GM18498 (cell line): ENCODE data around the gene NPTXR.

Experiments used
- ATAC-seq: cut with Tn5 transposase; IDR thresholded peaks from one replicate; pipeline ENCODE4 v1.9.1; 2021; ENCODE audit warnings: mild to moderate bottlenecking, moderate library complexity; ENCODE audit not compliant: unreplicated experiment

Gene NPTXR

DNA sequence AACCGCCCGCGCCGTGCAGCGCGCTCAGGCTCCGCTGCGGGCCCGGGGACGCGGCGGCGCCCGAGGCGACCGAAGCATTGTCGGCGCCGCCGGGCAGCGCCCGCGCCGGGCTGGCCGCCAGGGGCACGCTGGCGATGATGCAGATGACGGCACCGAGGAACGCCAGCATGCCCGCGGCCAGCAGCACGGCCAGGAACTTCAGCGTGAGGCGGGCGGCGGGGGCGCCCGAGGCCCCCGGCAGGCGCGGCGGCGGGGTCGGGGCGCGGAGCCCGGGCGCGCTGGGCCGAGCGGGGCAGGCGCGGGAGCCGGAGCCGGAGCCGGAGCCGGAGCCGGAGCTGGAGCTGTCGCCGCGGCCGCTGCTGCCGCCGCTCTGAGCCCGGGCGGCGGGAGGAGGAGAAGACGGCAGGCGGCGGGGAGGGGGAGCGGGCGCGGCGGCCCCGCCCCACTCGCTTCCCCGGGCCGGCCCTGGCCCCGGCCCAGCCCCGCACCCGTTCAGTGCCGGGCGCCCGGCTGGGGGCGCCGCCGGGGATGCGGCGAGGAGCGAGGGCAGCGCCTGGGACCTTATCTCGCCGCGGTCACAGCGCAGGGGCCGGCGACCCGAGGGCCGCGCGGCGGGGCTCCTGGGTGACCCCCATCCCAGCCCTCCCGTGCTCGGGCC is at the start of gene NPTXR:
Gene NPTXR, minus strand, starts transcription at position 372 of the 658 bp plus-strand sequence.
- no peak for ATAC-seq

DNA sequence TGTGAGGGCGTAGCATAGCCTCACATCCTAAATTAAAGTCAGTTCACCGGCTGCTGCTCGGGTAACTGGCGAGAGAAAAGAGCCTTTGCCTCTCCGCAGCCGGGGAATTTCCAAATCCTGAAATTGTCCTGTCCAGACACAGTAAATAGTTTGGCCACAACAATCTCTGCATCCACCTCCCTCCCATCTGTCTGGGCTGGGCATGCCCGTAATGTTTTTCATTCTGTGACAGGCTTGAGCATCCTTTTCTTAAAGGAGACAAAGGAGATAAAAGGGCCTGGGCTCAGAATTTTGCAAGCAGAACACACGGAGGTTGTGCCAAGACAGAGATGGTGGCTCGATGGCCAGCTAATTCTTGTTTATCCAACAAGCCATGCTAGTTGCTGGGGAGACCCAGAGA is 47.4 kb upstream of the NPTXR start:
- ATAC-seq: no peak

DNA sequence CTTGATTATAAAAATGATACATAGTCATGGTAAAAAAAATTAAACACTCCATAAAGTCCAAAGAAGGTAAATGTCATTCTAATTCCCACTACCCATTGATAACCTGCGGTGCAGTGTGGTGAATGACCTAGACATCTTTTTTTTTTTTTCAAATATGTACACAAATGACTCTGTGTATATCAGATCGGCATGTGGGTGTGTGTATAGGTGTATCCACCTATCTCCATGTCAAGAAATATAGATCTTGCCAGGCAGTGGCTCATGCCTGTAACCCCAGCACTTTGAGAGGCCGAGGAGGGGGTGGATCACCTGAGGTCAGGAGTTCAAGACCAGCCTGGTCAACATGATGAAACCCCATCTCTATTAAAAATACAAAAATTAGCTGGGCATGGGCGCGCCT is 46.5 kb upstream of the NPTXR start:
- no peak for ATAC-seq

DNA sequence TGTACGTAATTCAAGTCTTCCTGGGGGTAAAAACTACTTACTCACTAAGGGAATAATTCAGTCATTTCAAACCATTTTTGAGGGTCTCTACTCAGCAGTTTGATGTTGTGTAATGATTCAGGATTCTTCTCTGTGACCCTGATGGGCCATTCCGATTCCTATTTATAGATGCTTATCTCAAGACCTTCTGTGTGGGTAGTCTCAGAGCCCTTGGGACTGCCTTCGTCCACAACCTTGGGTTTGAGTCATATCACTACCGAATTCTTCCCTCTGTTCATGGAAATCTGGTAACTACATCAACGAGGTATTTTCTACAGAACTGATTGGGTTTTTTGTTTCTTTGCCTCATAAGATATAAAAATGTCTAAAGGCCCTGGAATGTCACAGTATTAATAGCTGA is 42.5 kb upstream of the NPTXR start:
- ATAC-seq: no peak

DNA sequence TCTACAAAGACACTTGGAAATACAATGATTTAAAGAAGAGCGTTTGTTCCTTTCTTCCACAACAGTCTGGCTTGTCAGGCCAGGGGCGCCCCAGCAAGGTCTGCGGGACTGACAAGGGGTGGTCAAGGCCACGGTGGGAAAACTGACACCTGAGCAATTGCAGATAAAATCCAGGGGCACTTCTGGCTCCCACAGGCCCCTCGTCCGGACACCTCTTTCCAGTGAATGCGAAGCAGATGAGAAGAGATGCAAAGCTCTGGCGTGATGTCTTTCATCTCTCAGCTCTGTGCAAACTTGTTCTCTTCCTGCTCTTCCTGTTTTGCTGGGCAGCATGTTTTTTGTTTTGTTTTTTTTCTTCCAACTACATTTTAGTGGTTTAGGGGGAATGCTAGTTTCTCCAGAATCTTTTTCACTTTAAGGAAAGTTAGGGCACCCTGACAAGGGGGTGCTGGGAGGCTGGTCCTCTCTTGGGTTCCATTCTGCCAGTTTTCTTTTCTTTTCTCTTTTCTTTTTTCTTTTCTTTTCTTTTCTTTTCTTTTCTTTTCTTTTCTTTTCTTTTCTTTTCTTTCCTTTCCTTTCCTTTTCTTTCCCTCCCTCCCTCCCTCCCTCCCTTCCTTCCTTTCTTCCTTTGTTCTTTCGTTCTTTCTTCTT is 39.3 kb upstream of the NPTXR start:
- no peak for ATAC-seq

DNA sequence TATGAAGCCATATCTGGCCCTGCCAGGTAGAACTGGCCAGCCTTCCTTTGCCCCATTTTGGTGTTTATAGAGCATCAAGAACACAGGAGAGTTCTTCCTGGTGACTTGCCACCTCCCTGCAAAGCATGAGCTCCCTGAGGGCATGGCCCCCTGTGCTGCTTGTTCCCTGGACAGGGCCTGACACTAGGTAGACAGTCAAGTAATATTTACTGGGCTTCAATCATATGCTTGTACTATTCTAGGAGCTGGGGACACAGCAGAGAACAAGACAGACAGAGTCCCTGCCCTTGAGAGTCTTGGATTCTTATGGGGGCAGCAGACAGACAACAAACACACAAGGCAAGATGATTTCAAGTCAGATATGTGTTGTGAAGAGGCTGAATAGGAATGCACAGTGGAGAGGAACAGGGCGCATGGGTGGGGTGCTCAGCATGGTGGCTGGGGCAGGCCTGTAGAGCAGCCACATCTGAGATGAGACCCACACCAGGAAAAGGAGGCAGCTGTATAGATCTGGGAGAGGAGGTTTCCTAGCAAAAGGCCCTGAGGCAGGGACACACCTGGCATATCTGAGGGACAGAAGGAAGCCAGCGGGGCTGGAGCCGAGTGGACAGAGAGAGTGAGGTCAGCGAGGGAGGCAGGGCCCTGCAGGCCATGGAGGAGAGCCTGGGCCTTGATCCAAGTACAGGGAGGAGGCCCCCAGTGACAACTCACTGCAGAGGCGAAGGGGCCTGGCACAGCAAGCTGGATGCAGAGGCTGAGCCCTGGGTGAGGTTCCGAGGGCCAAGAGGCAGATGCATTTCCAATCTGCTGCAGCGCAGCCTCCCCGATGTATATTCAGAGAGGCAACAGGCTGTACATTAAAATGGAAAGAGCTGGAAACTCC is 38.4 kb upstream of the NPTXR start:
- ATAC-seq: no peak

DNA sequence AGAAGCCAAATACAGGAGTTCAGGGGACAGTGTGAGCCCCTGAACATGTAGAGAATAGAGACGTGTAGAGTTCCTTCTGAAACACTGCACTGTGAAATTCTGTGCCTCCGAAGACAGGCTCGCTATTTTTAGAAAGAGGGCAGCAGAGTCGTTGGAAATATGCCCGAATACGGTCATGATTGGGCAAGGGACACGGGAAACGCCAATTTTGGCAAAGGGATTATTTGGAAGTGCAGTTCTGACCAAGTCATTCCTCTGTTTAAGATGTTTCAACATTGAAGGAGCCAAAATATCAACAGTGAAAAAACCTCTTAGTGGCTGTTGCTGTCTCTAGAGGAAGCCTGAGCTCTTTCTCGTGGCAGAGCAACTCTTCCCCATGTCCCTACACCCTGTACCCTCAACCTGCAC is 37.6 kb upstream of the NPTXR start:
- ATAC-seq: no peak

DNA sequence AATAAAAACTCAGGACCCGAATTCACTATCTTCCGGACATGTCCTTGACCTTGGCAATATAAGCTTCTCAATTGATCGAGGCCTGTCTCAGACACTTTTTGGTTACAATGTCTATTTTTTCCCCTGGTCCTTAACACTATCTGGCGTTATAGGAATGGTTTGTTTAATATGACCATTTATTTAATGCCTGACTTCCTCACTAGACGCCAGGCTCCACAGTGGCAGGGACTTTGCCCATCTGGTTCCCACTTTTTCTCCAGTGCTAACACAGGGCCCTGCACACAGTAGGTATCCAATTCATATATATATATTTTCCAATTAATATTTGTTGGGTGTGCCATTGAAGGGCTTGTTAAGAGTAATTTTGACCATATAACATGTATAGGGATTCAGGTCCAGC is 36.1 kb upstream of the NPTXR start:
- ATAC-seq: no peak

DNA sequence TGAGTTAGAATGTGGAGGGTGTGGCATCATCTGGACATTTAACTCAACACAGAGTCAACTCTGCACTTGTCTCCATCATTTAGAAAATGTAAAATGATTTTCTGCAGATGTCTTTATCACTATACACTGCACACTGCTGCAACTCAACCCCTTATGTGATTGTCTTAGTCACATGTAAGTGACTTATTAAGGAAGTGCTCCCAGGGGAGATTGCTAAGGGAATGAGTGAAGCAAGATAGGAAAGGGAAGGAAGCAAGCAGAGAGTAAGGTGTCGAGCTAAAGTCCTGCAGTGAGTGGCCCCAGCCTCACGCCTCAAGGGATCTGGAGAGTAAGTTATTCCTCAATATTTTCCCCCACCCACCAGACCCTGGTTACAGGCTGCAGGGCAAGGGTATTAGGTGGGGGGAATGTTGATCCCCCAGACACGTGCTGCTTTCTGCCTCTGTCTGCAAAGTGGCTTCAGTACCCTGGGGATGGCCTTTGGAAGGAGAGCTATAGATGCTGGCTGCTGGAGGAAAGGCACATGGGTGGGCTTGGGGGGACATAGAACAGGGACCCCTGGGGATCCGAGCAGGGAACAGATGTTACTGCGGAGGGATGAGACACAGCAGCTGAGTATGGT is 35.4 kb upstream of the NPTXR start:
- ATAC-seq: no peak

DNA sequence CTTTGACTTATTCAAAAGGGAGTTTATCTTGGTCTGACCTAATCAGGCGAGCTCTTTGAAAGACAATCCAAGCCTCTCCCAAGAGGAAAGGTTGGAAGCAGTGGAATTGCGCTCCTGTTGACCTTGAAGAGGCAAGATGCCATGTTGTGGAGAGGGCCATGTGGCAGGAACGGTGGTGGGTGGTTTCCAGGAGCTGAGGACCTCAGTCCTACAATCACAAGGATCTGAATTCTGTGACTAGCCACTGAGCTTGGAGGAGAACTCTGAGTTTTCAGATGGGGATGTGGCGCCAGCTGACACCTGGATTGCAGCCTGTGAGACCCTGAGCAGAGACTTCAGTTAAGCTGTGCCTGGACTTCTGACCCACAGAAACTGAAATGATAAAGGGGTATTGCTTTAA is 34.2 kb upstream of the NPTXR start:
- ATAC-seq: no peak

DNA sequence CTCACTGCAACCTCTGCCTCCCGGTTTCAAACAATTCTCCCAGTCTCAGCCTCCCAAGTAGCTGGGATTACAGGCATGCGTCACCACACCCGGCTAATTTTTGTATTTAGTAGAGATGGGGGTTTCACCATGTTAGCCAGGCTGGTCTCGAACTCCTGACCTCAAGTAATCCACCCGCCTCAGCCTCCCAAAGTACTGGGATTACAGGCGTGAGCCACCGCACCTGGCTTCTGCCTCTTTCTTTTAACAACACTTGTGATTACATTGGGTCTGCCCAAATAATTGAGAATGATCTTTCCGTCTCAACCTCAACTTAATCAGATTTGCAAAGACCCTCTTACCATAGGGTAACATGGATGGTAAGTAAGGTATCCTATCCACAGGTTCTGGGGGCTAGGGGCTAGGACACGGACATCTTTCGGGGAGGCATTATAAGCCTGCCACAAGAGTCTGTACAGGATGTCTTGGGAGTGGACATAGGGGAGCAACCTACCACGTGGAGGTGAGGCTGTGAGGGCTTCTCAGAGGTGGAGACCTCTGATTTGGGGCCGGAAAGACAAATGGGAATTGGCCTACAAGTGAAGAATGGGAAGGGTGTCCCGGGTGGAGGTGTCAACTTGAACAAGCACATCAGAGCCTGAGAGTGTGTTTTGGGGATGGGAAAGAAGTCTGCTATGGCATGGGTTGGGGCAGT is 30.8 kb upstream of the NPTXR start:
- ATAC-seq: no peak

DNA sequence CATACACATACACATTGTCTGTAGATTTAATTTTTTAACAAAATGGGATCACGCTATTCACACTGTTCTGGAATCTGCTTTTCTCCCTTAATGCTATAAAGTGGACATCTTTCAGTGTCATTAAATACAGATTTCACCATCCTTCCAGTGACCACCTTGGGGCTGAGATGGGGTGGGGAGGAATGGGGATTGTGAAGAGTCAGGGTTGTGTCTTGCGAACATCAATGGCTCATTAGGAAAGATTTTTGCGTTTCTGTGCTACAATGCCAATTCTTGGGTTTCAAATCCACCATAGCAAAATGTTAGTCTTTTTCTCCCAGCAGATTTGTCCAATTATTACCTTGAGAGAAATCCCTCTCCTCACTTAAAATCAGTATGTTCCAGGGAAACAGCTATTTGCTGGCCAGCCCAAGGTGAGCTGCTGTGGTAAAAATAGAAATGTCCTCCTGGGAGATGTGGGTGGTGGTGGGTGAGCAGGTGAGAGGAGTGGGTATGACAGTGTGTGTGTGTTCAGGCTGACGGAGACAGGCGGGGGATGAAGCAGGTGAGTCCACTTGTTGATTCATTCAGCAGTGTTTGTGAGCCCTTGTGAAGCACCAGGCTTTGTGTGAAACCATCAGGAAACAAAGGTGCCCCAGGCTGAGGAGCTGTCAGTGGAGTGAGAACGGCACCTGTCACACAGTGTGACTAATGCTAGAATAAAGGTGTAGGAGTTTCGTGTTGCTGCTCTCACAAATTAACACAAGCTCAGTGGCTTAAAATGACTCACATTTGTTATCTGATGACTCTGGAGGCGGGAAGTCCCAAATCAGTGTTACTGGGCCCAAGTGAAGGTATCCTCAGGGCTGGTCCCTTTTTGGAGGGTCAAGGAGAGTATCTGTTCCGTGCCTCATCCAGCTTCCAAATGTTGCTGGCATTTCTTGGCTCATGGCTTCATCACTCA is 29.9 kb upstream of the NPTXR start:
- ATAC-seq: no peak

DNA sequence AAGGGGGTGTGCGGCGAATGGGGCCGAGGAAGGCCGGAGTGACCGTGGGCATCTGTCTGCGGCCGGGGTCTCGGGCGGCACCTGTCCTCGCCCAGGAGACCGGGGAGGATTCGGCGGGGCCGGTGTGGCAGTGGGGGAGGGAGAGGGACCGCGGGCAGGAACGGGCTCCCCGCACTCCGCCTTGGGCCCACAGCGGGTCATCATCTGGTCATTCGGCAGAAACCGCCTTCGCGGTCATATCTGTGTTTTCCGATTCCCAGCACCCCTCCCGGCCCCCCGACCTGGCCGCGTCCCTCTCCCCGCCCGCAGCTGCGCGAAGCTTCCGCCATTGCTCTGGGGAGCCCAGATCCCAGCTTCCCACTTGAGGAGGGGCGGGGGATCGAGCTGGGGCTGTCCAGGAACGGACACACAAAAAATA is 29.0 kb upstream of the NPTXR start:
- ATAC-seq: no peak

DNA sequence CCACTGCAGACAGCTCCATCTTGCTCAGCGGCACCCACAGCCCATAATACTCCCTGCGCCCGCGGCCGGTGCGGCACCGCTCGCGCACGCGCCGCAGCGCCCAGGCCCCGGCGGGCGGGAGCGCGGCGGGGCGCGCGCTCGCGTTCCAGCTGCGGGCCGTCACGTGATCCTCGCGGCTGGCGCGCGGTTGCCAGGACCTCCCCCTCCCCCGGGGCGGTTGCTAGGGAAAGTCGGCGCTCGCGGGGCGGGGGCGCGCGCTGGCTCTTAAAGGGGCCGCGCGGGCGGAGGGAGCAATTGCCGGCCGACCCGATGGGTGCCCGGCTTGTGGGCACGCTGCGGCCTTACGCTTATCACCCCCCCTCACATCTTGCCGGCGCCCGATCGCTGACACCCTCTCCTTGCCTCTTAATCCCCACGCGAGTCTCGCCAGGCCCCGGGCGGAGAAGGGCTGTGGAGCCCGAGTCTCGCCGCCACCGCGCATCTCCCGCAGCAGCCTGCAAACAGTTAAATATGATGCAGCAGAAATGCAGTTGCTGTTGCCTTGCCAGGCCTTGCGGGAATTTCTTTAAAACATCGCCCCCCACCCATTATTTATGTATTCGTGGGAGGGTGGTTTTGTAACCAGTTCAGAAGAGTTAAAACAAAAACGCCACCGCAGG is 28.5 kb upstream of the NPTXR start, which contains the start of gene CBX6:
Gene CBX6, minus strand, starts transcription at position 45 of the 659 bp plus-strand sequence. Its CDS starts 26 bp downstream, at position 19.
- peak; percentile 71 for ATAC-seq

DNA sequence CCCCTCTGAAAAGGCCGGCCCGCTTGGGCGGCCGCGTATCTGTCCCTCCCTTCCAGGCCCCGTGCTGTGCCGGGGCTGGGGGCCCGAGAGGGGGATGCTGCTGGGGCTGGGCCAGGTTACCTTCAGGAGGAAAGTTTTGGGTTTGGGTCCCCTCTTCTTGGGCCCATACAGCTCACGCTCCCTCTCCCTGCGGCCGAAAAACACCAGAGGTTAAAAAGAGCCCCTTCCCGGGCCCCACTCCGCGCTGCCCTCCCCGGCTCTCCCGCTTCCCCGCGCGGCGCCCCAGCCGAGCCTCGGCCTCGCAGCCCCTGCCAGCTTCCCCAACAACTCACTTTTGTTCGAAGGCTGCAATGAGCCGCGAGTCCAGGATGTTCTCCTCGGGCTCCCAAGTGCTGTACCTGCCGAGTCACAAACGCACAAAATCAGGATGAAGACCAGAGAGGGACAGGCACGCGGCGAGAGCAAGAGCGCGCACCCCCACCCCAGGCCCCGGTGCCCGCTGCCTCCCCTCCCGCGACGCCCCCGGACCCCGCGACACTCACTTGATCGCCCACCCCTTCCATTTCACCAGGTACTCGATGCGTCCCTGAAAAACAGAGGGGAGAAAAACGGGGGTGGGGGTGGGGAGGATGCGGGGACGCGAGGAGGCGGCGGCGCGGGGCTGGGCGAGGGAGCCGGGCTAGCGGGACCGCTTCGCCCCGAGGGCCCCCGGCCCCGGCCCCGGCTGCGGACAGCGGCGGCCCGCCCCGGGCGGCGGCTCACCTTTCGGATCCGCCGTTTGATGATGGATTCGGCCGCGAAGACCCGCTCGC is 27.7 kb upstream of the NPTXR start:
- ATAC-seq: peak; percentile 10

DNA sequence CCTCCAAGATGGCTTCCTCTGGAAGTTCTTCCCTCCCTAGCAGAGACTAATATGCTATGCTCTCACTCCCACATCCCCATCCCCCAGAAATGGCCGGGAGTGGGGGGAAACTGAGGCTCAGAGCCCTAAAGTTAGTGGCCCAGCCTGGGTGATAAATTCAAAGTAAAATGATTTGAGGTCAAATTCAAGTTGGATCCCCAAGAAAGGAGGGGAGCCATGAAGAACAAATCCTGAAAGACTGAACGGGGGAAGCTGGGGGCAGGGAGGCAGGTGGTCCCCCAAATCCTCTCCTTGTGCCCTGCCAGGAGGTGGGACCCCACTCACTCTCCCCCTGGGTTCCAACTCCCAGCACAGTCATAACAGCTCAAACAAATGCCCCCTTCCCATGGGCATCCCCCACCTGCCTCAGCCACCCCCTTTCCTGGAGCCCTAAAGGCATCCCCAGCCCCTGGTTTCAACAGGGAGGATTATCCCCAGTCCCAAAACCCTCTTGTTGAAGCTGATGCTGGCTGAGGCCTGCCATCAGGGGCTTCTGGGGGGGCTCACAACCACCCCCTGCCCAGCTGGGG is 27.0 kb upstream of the NPTXR start:
- no peak for ATAC-seq

DNA sequence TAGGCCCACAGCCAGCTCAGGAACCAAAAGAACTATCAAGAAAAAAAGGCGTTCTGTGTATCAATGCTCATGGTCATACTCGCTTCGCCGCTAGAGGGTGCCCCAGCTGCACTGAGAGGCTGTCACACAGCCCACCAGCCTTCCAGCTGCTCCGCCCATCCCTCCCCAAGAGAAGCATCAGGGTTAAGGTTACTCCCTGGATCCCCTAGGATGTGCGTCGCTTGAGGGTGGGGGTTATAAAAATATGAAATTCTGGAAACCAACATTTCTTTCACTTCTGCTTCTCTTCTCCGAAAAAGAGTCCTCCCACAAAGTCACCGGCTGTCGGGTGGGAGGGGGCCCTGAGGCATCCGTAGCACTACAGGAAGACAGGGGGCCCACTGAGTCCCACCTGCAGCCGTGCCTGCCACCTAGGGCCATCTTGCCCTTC is 26.5 kb upstream of the NPTXR start:
- ATAC-seq: no peak

DNA sequence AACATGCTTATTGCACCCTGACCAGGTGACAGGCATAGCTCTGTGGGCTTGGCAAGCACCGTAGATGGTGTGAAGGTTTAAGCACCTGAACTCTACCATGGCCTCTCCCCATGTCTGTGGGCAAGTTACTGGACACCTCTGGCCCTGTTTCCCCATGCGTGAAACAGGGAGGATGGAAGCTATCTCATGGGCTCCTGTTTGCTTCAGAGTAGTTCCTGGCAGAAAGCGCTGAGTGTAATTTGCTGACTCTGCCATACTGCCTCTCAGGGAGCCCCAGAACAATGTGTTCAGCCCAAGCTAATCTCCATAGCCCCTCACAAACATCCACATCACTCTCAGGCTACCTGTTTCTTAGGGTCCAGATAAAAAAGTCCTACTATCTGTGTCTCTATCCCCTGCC is 25.8 kb upstream of the NPTXR start:
- ATAC-seq: no peak
